ENCODE data around the gene SSBP2.

The SSBP2 gene

DNA sequence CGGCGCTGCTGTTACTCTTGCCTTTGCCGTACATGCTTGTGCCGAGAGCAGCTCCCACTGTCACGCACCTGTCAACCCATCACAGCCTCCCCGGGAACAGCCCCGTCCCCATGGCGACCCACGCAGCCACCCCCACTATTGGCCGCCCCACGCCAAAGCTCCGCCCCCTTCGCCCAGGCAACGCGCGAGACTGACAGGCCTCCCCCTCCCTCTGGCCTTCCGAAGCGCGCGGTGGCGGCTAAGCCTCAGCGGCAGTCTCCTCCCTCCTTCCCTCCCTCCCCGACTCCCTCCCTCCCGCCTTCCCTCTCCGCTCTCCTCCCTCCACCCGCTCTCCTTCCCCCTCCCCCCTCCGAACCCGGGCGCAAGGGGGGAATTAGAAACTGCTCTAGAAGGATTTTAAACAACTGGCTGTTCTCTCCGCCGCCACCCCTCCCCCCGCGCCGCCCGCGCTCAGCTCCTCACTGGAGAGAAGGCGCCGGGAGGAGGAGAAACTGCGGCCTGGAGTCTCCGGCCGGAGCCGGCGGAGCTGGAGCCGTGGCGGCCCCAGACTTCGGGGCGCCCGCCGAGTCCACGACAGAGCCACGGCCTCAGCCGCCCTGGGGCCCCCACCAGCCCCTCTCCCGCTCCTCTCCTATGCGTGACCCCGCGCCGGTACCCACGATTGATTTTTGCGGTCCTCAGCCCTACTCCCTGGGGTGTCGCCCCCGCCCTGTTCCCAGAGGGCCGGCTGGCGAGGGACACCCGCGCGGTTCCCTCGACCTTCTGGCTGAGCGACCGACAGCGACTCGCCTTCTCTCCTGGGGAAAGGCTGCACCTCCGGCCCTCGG is at the start of gene SSBP2:
Gene SSBP2, minus strand, starts transcription at position 89 of the 827 bp plus-strand sequence. Its CDS starts 55 bp downstream, at position 34.
- peak; percentile 98 for DNase-seq (ENCODE audit: low read depth)

DNA sequence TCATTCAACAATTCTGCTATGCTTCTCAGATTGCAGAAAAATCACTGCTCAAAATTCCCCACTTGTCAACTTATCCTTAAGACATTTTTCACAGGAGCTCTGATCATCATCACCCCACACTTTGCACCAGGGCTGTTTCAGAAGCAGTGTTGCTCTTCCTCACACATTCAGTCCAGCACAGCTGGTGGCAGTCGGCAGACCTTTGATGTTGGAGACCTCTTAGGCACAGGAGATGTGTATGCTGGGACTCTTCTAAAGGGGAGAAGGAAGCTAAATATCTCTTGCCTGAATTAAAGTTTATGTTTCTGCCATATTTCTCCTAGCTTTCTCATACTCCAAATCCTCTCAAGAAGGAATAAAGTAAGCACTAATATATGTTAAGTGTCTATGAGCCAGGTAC is 44.8 kb upstream of the SSBP2 start:
- no peak for DNase-seq (ENCODE audit: low read depth)

DNA sequence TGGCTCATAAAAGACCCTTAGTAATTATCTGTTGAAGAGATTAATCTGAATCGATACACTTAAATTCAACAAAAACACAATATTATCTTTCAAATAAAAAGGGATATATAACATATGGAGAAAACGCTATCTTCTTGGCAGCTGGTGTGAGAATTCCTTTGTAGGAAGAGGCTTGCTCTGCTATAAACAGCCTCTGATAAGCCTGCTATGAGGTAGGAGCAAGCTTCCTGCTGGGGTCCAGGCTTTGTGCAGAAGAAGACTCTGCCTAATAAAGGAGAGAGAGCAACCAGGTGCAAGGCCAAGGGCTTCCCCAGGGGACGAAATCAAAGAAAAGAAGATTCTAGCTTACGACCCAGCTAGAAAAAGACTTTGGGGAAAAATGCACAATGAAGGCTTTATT is 43.3 kb upstream of the SSBP2 start:
- no peak for DNase-seq (ENCODE audit: low read depth)

- no peak for DNase-seq (ENCODE audit: low read depth)
Observed at GRCh38 chr5:81790336-81790735, 39.4 kb upstream of the SSBP2 start.

DNA sequence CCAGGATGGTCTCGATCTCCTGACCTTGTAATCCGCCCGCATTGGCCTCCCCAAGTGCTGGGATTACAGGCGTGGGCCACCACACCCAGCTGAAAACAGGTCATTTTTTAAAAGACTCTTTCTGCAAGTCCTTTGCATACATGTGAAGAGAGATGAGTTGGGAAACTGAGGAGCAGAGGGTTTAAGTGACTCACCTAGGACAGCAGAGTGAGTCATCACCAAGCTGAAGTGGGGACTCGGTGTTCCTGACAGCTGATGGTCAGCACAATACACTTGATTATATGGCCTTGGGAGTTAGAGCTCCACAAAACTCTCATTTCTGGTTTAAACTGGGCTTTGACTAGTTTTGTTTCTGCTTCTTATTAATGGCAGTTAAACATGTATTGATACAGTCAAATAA is 38.1 kb upstream of the SSBP2 start:
- no peak for DNase-seq (ENCODE audit: low read depth)

GRCh38 chr5:81788329-81788728 is 37.4 kb upstream of the SSBP2 start:
- no peak for DNase-seq (ENCODE audit: low read depth)

DNA sequence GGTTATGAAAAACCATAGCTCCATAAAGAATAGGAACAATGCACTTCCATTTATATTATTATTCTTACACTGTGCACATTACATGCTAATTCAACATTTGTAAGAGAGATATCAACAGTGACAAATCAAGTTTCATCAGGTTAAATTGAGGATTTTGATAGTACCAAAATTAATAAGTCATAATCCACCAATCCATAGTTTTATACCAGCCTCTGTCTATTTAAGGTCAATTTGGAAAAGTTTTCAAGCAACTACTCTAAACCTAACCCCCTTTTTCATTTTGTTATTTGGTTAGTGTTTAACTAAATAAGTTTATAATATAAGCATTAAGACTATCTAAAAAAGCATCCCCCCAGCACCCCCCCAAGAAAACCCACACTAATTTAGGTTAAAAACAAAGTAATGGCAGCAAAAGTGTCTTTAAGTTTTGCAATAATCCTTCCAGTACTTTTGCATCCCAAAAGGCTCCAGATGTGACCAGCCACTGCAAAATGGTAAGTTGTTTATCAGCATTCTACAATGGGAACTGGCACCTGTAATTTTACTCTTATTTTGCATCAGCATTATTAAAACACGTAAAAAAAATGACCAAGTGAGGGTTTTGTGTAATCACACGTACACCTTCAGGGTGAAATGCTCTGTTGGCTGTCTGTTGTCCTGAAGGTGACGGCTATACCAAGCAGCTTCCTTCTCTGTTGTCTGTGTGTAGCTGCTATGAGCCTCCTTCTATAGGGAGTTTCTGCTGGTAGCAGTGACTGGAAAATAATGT is 36.8 kb upstream of the SSBP2 start:
- DNase-seq (ENCODE audit: low read depth), result peak; percentile 29

DNA sequence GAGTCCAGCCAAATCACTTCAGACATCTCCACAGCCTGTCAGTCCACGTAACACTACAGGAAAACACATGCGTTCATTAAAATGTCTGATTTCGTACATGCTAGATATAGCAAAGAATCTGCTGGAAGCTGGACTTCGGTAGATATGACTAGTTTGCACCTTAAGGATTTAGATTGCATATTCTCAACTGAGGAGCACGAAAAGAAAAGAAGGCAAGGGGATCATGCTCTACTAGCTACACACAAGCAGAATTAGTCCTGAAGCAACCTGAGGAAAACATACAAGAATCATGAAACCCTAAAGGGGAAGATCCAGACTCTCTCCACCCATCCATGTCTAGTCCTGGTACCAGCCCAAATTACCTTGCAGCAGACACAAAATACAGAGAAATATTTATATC is 36.1 kb upstream of the SSBP2 start:
- no peak for DNase-seq (ENCODE audit: low read depth)

- DNase-seq (ENCODE audit: low read depth), result no peak
Observed at GRCh38 chr5:81786496-81786895, 35.6 kb upstream of the SSBP2 start.

- DNase-seq (ENCODE audit: low read depth), result no peak
Observed at GRCh38 chr5:81785322-81785721, 34.4 kb upstream of the SSBP2 start.

- DNase-seq (ENCODE audit: low read depth), result no peak
Observed at GRCh38 chr5:81783401-81783800, 32.5 kb upstream of the SSBP2 start.

DNA sequence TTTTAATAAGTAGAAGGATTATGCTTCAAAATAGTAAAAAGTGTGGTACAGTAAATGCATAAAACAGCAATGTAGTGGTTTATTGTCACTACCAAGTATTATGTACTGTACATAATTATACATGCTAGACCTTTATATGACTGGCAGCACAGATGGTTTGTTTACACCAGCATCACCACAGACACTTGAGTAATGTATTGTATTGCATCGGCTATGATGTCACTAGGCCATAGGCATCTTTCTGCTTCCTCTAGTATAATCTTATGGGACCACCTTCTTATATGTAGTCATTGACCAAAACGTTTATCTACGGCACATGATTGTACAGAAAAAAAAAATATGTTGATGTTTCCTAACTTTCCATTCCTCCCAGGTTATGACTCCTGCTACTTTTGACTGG is 31.9 kb upstream of the SSBP2 start:
- no peak for DNase-seq (ENCODE audit: low read depth)

- no peak for DNase-seq (ENCODE audit: low read depth)
Observed at GRCh38 chr5:81779916-81780266, 29.0 kb upstream of the SSBP2 start.

- no peak for DNase-seq (ENCODE audit: low read depth)
Observed at GRCh38 chr5:81779125-81779915, 28.4 kb upstream of the SSBP2 start.

GRCh38 chr5:81778642-81779041 is 27.7 kb upstream of the SSBP2 start:
- no peak for DNase-seq (ENCODE audit: low read depth)

DNA sequence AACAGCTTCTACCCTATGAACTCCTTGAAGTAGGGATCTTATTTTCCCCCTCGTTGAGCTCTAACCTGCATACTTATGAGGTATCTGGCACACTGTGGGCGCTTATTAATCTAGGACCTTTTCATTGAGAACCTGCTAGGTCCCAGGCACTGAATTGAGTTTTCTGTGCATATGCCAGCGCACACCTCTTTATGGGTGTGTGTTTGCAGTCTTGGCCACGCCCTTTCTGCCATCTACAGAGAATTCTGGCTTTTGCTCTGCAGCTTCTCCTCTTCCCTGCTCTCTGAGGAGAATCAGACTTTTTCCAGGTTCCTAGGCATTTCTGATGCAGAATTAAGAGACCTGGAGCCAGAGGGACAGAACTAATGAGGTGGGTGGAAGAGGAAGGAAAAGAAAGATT is 25.4 kb upstream of the SSBP2 start:
- DNase-seq (ENCODE audit: low read depth), result no peak

GRCh38 chr5:81774374-81774773 is 23.5 kb upstream of the SSBP2 start:
- DNase-seq (ENCODE audit: low read depth), result no peak

- DNase-seq (ENCODE audit: low read depth), result no peak
Observed at GRCh38 chr5:81773574-81773973, 22.7 kb upstream of the SSBP2 start.

- DNase-seq (ENCODE audit: low read depth), result no peak
Observed at GRCh38 chr5:81773161-81773560, 22.3 kb upstream of the SSBP2 start.

GRCh38 chr5:81772488-81772887 is 21.6 kb upstream of the SSBP2 start:
- no peak for DNase-seq (ENCODE audit: low read depth)

GRCh38 chr5:81768935-81769452 is 18.1 kb upstream of the SSBP2 start:
- peak; percentile 76 for DNase-seq (ENCODE audit: low read depth)

GRCh38 chr5:81767938-81768337 is 17.0 kb upstream of the SSBP2 start:
- DNase-seq (ENCODE audit: low read depth), result no peak
